Suprapubic skin (tissue), 4 donors: ENCODE measurements around the gene RPL28.

ENCODE experiments used
- EP300 ChIP-seq: sonication (generic); formaldehyde crosslinking; IDR thresholded peaks from one replicate; pipeline ENCODE4 v1.6.1; 2017; ENCODE audit warnings: antibody characterized with exemption
- POLR2A ChIP-seq, 2 donors: fragments of 450-650 bp; IDR thresholded peaks; one replicate each; pipeline ENCODE4 v1.6.1; 2017; ENCODE audit warnings: antibody characterized with exemption in 2 of 2, mild to moderate bottlenecking in 2 of 2, moderate library complexity in 2 of 2
- POLR2AphosphoS5 ChIP-seq, 3 donors: sonication (generic); formaldehyde crosslinking; IDR thresholded peaks; one replicate each; pipeline ENCODE4 v1.6.1; 2017; ENCODE audit warnings: antibody characterized with exemption in 3 of 3
- TF ChIP-seq, protein P1 (sequence below), 2 donors: fragments of 200-600 bp in 1 of 2; fragments of 450-650 bp in 1 of 2; sonication (generic) in 1 of 2; IDR thresholded peaks; one replicate each; pipeline ENCODE4 v1.5.1; 2016 to 2019; ENCODE audit warnings: antibody characterized with exemption in 2 of 2, mild to moderate bottlenecking in 1 of 2, moderate library complexity in 1 of 2

GRCh38 chr19:55447421-55448174 lies 61.9 kb downstream of the RPL28 start:
- TF ChIP-seq EP300 = no peak
- TF ChIP-seq, protein P1, sequence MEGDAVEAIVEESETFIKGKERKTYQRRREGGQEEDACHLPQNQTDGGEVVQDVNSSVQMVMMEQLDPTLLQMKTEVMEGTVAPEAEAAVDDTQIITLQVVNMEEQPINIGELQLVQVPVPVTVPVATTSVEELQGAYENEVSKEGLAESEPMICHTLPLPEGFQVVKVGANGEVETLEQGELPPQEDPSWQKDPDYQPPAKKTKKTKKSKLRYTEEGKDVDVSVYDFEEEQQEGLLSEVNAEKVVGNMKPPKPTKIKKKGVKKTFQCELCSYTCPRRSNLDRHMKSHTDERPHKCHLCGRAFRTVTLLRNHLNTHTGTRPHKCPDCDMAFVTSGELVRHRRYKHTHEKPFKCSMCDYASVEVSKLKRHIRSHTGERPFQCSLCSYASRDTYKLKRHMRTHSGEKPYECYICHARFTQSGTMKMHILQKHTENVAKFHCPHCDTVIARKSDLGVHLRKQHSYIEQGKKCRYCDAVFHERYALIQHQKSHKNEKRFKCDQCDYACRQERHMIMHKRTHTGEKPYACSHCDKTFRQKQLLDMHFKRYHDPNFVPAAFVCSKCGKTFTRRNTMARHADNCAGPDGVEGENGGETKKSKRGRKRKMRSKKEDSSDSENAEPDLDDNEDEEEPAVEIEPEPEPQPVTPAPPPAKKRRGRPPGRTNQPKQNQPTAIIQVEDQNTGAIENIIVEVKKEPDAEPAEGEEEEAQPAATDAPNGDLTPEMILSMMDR (IDR thresholded peaks at IDR 0.05) = no peak
- TF ChIP-seq POLR2A (IDR thresholded peaks at IDR 0.05) = no peak
- no peak for TF ChIP-seq POLR2AphosphoS5 (IDR thresholded peaks at IDR 0.05)
